Smooth muscle cell (in vitro differentiated cells): ENCODE measurements around the gene KLF14. TPM values are rescaled to one million over a fixed set of nuclear protein-coding genes. Genes with fewer than 3 reads are reported as not detected.

Experiments
- DNase-seq: peaks from one replicate; lab custom pipeline; 2025; ENCODE audit not compliant: unreplicated experiment; lab: John Stamatoyannopoulos, UW
- H2AFZ ChIP-seq: fragments of 200-600 bp; sonication (generic); 2 replicates; pipeline ENCODE4 v1.6.0; 2016; ENCODE audit warnings: antibody characterized with exemption, low read depth, mild to moderate bottlenecking
- H3F3A ChIP-seq: fragments of 200-600 bp; sonication (generic); 2 replicates; pipeline ENCODE4 v1.6.0; 2017; ENCODE audit warnings: antibody characterized with exemption, low read depth
- H3K27ac ChIP-seq: fragments of 200-600 bp; sonication (generic); 2 replicates; pipeline ENCODE4 v1.5.1; 2016; ENCODE audit warnings: low read depth, mild to moderate bottlenecking
- H3K27me3 ChIP-seq: fragments of 200-600 bp; sonication (generic); 2 replicates; pipeline ENCODE4 v1.6.1; 2016; ENCODE audit warnings: low read depth, mild to moderate bottlenecking
- H3K36me3 ChIP-seq: fragments of 200-600 bp; sonication (generic); 2 replicates; pipeline ENCODE4 v1.5.1; 2016; ENCODE audit warnings: low read depth
- H3K4me1 ChIP-seq: fragments of 200-600 bp; sonication (generic); 2 replicates; pipeline ENCODE4 v1.5.1; 2016; ENCODE audit warnings: low read depth
- H3K4me2 ChIP-seq: fragments of 200-600 bp; sonication (generic); 2 replicates; pipeline ENCODE4 v1.6.0; 2016; ENCODE audit warnings: mild to moderate bottlenecking
- H3K4me3 ChIP-seq: fragments of 200-600 bp; sonication (generic); 2 replicates; pipeline ENCODE4 v1.5.1; 2016; ENCODE audit warnings: mild to moderate bottlenecking
- H3K79me2 ChIP-seq: fragments of 200-600 bp; sonication (generic); 2 replicates; pipeline ENCODE4 v1.6.0; 2016; ENCODE audit warnings: low read depth, mild to moderate bottlenecking
- H3K9ac ChIP-seq: fragments of 200-600 bp; sonication (generic); 2 replicates; pipeline ENCODE4 v1.6.0; 2016; ENCODE audit warnings: low read depth
- H3K9me3 ChIP-seq: fragments of 200-600 bp; sonication (generic); replicated peaks from 2 replicates; pipeline ENCODE4 v1.5.1; 2016; ENCODE audit warnings: low read depth
- H4K20me1 ChIP-seq: fragments of 200-600 bp; sonication (generic); 2 replicates; pipeline ENCODE4 v1.6.0; 2016; ENCODE audit warnings: low read depth
- WGBS: methylation state at CpG from one replicate; pipeline ENCODE4 v1.1.7; 2016; ENCODE audit warnings: low lambda C conversion rate; 5-methylcytosine and 5-hydroxymethylcytosine counted together
- polyA plus RNA-seq: library from polyadenylated mRNA; unstranded; fragments of >200 nt; fragmentation: Nextera tagmentation; extraction: Ambion mirVana; gene quantifications from 2 replicates; pipeline ENCODE4 v1.2.1, GENCODE V29; 2016
- total RNA-seq: library from RNA; depleted of rRNA; stranded (reverse); fragments of >200 nt; gene quantifications from 2 replicates; pipeline ENCODE4 v1.2.3, GENCODE V29; 2014
- TF ChIP-seq, protein P1 (sequence below): fragments of 200-600 bp; sonication (generic); IDR thresholded peaks from 2 replicates; pipeline ENCODE4 v1.5.1; 2017; ENCODE audit warnings: borderline replicate concordance, mild to moderate bottlenecking, antibody characterized with exemption; ENCODE audit not compliant: insufficient read depth, poor library complexity, severe bottlenecking

Gene KLF14
- total and polyA plus RNA-seq, 2 experiments from 2014 or later: not detected

DNA sequence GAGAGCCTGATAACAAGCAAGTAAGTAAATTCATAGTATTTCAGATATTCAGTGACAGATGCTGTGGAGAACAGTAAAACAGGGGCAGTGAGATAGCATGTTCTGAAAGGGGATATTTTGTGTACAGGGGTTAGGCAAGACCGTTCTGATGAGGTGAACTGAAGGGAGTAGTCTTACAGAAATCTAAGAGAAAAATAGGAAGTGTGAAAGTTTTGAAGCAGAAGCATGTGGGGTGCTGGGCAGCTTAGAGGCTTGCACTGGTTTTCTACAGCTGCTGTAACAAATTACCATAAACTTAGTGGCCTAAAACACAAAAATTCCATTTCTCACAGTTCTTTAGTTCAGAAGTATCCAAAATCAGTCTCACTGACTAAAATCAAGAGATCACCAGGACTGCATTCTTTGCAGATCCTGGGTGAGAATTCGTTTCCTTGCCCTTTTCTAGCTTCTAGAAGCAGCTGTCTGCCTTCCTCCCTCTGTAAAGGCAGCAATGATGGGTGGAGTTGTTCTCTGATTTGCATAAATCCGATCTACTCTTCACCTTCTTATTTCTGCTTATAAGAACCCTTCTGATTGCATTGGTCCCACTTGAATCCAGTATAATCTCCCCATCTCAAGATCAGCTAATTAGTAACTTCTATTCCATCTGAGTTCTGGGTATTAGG lies 7.5 kb upstream of the KLF14 start:
- TF ChIP-seq, protein P1, sequence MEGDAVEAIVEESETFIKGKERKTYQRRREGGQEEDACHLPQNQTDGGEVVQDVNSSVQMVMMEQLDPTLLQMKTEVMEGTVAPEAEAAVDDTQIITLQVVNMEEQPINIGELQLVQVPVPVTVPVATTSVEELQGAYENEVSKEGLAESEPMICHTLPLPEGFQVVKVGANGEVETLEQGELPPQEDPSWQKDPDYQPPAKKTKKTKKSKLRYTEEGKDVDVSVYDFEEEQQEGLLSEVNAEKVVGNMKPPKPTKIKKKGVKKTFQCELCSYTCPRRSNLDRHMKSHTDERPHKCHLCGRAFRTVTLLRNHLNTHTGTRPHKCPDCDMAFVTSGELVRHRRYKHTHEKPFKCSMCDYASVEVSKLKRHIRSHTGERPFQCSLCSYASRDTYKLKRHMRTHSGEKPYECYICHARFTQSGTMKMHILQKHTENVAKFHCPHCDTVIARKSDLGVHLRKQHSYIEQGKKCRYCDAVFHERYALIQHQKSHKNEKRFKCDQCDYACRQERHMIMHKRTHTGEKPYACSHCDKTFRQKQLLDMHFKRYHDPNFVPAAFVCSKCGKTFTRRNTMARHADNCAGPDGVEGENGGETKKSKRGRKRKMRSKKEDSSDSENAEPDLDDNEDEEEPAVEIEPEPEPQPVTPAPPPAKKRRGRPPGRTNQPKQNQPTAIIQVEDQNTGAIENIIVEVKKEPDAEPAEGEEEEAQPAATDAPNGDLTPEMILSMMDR: no peak
- Histone ChIP-seq H3K27ac (no peak overlapping the region), H3K9ac (no peak overlapping the region), H3K36me3 (no peaks in the 10 kb centered on the region), H3K79me2 (no peaks in the 10 kb centered on the region), H3K4me3 (no peak overlapping the region), H3K27me3 (peaks cover 95% of the 10 kb centered on the region), H3K9me3 (no peaks in the 10 kb centered on the region), H3K4me1 (no peaks in the 10 kb centered on the region), H3F3A (no peaks in the 10 kb centered on the region), H4K20me1 (no peaks in the 10 kb centered on the region), H2AFZ (no peak overlapping the region), H3K4me2 (no peak overlapping the region)
- no peak for DNase-seq
- 56% methylated on average over 3 of the region's 3 CpGs for WGBS

DNA sequence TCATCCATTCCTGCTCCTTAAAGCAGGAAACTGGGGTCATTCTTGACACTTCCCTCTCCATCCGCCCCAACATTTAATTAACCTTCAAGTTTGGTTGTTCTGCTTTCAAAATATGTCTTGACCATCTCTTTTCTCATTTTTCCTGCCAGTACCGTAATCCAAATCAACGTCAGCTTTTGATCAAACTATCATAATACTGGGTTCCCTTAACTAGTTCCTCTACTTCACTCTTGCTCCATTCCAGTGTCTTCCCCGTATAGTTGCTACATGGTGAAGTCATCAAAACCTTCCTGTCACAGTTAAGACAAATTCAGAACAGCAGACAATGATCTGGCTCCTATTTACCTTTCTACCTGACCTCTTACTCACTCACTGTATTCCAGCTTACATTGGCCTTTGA lies 6.6 kb upstream of the KLF14 start:
- Histone ChIP-seq H3K4me1 (no peaks in the 10 kb centered on the region), H3K9ac (no peak overlapping the region), H4K20me1 (no peaks in the 10 kb centered on the region), H3K4me2 (no peak overlapping the region), H3F3A (no peaks in the 10 kb centered on the region), H3K36me3 (no peaks in the 10 kb centered on the region), H3K79me2 (no peaks in the 10 kb centered on the region), H3K9me3 (no peaks in the 10 kb centered on the region), H3K27me3 (peaks cover 95% of the 10 kb centered on the region), H3K4me3 (no peak overlapping the region), H3K27ac (no peak overlapping the region), H2AFZ (no peak overlapping the region)
- no peak for DNase-seq
- 83% methylated on average over 4 of the region's 4 CpGs for WGBS
- TF ChIP-seq, protein P1: no peak

DNA sequence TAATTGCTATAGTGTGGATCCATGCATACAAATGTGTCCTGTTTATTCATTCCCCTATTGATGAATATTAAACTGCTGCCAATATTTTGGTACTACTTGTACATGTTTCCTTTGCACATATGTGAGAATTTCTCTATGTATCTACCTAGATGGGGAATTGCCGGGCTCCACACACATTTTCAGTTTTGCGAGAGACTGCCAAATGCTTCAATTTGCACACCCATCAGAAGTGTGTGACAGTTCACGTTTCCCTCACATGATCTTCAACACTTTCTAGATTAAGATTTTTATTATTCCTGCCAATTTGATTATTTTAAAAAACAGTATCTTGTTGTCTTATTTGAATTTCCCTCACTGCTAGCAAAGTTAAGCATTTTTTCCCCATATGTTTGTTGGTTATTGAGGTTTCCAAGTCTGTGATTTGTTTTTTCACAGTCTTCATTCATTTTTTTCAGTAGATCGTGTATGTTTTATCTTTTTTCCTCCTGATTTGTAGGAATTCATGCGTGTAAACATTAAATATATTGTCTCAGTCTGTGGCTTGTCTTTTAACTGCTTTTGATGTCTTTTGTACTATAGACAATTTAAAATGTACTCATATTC lies 2.4 kb upstream of the KLF14 start:
- H3K4me2 ChIP-seq: no peak overlapping the region
- TF ChIP-seq, protein P1: no peak
- H3K36me3 ChIP-seq: no peaks in the 10 kb centered on the region
- WGBS: 75% methylated on average over 5 of the region's 5 CpGs
- peaks cover 6% of the 10 kb centered on the region for H3K9me3 ChIP-seq
- no peak overlapping the region for H3K27ac ChIP-seq
- peaks cover 92% of the 10 kb centered on the region for H3K27me3 ChIP-seq
- no peaks in the 10 kb centered on the region for H4K20me1 ChIP-seq
- no peak overlapping the region for H2AFZ ChIP-seq
- DNase-seq: no peak
- H3K9ac ChIP-seq: no peak overlapping the region
- H3K4me1 ChIP-seq: peaks cover 7% of the 10 kb centered on the region
- no peaks in the 10 kb centered on the region for H3K79me2 ChIP-seq
- H3F3A ChIP-seq: no peaks in the 10 kb centered on the region
- no peak overlapping the region for H3K4me3 ChIP-seq
